Fibroblast of peridontal ligament (primary cell): ENCODE results near the gene TEX9.
"Not testable (repeated sequence)": the region's sequence is repeated elsewhere in the genome, so short reads cannot be mapped to it uniquely, and the experiment has no call there.

ENCODE experiments used
- DNase-seq: peaks from one replicate; pipeline ENCODE4 v3.0.0-alpha.2; 2010; ENCODE audit errors: extremely low read depth

Gene TEX9

DNA sequence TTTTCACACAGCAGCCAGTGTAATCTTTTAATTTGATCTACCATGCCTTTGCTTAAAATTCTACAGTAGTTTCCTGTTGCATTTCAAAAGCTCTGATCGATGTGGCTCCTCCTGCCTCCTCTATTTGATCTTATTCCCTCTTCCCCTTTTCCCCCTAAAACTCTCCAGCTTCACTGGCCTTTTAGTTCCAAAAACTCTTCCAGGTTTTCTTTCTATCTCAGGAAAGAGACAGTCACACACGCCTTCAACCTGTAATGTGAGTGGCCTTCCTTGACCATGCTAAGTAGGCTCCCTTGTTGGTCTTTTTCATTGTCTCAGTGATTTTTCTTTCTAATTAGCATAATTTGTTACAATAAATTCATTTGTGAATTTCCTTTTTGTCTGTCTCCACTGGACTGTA is 985 bp downstream of the TEX9 start:
- no peak for DNase-seq

DNA sequence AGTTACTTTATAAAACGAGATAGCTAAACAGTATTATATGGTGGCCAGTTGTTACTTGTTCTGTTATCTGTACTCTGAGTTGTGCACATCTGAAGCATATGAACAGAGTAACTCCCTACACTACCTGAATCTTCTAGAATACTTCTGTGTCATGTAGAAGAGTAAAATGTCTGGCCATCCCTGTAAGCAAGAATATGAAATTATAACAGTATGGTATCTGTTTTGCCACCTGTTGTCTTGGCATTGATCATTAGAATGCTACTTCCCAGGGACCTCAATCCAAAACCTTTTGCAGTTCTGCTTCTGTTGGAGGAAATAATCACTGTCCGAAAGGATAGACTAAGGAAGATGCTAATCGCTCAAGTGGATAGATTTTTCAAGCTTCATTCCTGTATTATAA is 1.9 kb downstream of the TEX9 start:
- no peak for DNase-seq

GRCh38 chr15:56369234-56369633 is 4.0 kb downstream of the TEX9 start:
- no peak for DNase-seq

- no peak for DNase-seq
Observed at GRCh38 chr15:56371495-56372147, 6.4 kb downstream of the TEX9 start.

- not testable (repeated sequence) for DNase-seq
Observed at GRCh38 chr15:56374693-56375092, 9.5 kb downstream of the TEX9 start.

GRCh38 chr15:56377822-56378221 is 12.6 kb downstream of the TEX9 start:
- not testable (repeated sequence) for DNase-seq

GRCh38 chr15:56383010-56383409 is 17.8 kb downstream of the TEX9 start:
- no peak for DNase-seq

- DNase-seq: no peak
Observed at GRCh38 chr15:56385908-56386307, 20.7 kb downstream of the TEX9 start.

GRCh38 chr15:56390739-56391267 is 25.6 kb downstream of the TEX9 start:
- peak; percentile 36 for DNase-seq

- DNase-seq: no peak
Observed at GRCh38 chr15:56393277-56393676, 28.1 kb downstream of the TEX9 start.

DNA sequence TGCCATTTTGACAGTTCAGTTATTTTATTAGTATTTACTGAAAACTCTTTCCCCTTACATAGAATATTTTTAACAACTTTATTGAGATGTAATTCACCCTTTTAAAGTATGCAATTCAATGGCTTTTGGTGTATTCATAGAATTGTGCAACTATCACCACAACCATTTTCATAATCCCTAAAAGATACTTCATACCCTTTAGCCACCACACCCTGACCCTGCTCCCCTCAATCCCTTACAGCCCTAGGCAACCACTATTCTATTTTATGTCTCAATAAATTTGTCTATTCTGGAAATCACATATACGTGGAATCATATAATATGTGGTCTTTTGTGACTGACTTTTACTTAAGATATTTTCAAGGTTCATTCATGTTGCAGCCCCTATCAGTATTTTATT is 29.7 kb downstream of the TEX9 start:
- no peak for DNase-seq

- DNase-seq: not testable (repeated sequence)
Observed at GRCh38 chr15:56397325-56397724, 32.1 kb downstream of the TEX9 start.

DNA sequence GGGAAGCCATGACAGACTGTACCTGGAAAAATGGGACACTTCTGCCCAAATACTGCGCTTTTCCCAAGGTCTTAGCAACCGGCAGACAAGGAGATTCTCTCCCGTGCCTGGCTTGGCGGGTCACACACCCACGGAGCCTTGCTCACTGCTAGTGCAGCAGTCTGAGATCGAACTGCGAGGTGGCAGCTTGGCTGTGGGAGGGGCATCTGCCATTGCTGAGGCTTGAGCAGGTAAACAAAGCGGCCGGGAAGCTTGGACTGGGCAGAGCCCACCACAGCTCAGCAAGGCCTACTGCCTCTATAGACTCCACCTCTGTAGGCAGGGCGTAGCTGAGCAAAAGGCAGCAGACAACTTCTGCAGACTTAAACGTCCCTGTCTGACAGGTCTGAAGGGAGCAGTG is 34.0 kb downstream of the TEX9 start:
- not testable (repeated sequence) for DNase-seq

DNA sequence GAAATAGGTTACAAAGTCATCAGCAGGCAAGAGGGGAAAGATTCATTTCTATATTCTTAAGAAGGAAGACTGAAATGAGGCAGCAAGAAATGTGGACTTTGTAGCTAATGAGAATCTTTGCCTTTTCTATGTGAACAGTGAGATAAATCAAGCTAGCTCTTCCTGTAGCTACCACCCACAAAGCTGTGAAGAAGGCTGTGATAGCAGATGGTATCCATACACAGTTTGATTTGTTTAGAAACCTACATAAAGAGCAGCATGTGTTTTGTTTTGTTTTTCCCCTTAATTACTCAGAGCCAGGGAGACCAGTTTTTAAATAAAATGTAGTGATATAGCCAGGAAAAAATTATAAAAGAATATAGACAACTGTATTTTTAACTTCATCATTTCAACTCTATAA is 45.5 kb downstream of the TEX9 start:
- DNase-seq: no peak

DNA sequence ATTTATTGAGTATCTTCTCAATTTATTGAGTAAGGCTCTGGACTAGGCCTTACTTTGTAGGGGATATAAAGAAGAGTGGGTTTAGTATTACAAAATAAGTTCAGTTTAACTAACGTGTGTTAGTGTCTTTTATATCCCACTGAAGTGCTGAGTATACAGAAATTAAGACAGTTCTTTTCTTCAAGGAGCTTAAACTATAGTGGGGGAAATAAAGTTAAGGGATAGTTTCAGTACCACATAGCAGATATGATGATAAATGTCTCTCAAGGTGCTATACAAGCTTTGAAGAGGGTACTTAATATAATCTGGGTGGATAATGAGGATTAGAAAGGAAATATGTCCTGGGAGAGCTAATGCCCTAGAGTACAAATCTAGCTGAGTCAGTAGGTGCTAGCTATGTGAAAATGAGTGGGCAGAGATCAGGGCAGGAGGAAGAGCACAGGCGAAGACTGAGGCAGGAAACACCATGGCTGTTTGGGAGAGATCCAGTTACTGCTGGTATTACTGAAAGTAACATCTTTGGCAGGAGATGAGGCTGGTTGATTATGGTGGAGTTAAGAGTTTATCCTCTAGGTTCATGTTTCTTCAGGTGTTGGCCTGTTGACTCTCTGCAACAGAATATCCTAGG is 46.0 kb downstream of the TEX9 start:
- DNase-seq: no peak

GRCh38 chr15:56413114-56413733 is 48.0 kb downstream of the TEX9 start:
- not testable (repeated sequence) for DNase-seq

GRCh38 chr15:56425276-56425675 is 60.0 kb downstream of the TEX9 start:
- no peak for DNase-seq

GRCh38 chr15:56425976-56426375 is 60.8 kb downstream of the TEX9 start:
- no peak for DNase-seq

GRCh38 chr15:56428821-56429458 is 63.7 kb downstream of the TEX9 start:
- peak; percentile 60 for DNase-seq

GRCh38 chr15:56432304-56432703 is 67.1 kb downstream of the TEX9 start:
- DNase-seq: no peak

DNA sequence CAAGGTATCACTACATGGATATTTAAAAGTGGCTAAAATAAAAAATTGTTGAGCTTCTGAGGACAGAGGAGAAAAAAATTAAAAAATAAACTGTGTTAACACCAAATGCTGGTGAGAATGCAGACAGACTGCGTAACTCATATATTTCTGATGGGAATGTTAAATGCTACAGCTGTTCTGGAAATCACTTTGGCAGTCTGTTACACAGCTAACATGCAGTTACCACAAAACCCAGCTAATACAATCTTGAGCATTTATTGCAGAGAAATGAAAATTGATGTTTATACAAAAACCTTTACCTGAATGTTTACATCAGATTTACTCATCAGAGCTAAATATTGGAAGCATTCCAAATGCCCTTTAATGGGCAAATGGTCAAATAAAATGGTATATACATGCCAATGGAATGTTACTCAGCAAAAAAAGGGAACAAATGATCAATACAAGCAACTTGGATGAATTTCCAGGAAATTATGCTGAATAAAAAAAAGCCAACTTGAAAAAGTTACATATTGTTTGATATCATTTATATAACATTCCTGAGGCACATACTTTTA is 75.1 kb downstream of the TEX9 start:
- no peak for DNase-seq

DNA sequence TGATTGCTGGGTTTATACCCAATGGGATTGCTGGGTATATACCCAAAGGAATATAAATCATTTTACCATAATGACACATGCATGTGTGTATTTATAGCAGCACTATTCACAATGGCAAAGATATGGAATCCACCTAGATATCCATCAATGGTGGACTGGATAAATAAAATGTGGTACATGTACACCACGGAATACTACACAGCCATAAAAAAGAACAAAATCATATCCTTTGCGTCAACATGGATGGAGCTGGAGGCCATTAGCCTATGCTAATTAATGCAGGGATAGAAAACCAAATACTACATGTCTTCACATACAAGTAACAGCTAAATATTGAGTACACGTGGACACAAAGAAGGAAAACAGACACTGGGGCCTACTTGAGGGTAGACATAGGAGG is 77.1 kb downstream of the TEX9 start:
- no peak for DNase-seq
